HG03575 (cell line): ENCODE data around the gene UQCRQ.
"Not testable (repeated sequence)": the region's sequence is repeated elsewhere in the genome, so short reads cannot be mapped to it uniquely, and the experiment has no call there.

Source experiments
- ATAC-seq: cut with Tn5 transposase; IDR thresholded peaks from one replicate; pipeline ENCODE4 v1.9.1; 2021; ENCODE audit not compliant: unreplicated experiment, insufficient number of reproducible peaks, low FRiP score; ENCODE audit errors: extremely low read depth

The UQCRQ gene

DNA sequence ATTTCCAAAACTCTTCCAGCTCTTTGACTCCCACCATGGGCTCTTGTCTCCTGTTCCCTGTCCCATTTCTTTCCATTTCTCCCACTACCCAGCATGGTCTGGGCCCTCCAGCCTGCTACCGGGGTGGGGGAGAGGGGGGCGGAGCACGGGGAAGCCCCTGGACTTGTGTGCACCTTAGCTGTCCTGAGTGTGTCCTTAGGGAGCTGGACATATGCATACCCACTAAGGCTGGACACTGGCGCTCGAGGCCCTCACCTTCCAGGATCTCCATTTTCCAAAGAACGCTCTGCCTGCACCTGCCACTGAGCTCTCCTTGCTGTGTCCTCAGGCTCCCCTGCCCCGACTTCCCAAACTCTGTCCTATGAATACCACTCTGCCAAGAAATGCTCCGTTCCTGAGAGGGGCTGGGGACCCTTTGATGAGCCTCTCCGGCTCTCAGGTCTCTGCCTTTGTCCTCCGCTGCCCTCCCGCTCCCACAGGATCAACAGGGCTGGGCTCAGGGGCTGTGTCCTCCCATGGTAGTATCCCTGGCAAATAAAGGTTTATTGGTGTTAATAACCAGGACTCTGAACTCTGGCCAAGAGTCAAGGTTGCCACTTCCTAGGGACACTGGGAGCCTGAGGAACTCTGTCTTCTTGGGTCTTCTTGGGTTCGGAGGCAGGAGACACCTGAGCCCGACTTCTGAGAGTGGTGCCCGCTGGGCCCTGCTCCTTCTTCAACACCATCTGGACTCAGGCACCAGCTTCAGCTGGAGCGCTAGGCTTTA, 35.2 kb upstream of the UQCRQ start:
- ATAC-seq, result no peak

DNA sequence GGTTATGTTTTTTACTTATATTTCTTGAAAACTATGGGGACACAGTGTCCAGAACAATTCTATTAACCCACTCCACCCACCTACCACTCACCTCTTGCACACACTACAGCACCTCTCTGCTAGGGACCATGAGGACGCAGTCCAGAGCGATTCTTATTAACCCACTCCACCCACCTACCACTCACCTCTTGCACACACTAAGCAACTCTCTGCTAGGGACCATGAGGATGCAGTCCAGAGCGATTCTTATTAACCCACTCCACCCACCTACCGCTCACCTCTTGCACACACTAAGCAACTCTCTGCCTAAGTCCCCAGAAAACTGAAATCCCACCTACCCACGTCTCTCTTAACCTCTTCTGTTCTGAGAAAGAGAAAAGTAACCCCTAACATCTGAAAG, 33.8 kb upstream of the UQCRQ start:
- ATAC-seq, result no peak

DNA sequence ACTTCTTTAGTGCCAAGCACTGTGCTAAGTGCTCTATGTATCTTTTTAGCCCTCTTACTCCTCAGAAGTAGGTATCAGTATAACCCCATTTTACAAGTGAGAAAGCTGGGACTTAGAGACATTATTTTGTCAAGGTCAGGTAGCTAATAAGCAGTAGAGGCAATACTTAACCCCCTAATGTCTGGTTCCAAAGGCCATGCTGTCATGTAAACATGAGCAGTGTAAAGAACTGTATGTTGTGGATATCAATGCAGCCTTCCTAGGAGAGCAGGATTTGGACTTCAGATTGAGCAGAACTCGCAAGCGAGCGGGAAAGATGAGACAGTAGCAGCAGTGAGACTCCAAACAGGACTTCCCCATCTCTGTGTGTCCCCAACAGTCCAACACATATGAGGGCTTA, 32.4 kb upstream of the UQCRQ start:
- no peak for ATAC-seq

DNA sequence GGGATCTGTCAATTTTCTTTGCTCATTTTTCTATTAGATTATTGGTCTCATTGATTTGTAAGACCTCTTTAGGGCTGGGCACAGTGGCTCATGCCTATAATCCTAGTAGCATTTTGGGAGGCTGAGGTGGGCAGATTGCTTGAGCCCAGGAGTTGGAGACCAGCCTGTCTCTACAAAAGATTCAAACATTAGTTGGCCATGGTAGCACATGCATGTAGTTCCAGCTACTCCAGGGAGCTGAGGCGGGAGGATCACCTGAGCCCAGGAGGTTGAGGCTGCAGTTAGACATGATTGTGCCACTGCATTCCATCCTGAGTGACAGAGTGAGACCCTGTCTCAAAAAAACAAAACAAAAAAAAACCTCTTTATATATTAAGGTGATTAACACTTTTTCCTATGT, 29.6 kb upstream of the UQCRQ start:
- no peak for ATAC-seq

DNA sequence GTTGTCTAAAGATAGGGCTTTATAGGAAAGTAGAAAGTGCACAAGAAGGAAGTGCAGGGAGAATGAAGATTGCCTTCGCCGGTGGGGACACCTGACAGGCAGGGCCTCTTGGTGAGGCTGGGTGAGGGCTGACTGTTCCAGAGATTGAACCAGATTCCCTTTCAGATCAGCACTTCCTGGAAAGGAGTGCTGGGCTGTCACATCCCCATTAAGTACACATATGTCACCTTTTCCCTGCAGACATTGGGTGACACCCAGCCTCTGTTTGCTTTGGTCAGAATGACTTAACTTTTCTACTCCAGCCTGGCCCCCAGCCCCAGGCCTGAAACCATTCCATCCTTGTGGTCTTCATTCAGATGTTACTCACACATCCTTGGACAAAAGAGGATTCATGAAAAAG, 28.6 kb upstream of the UQCRQ start:
- ATAC-seq, result no peak

DNA sequence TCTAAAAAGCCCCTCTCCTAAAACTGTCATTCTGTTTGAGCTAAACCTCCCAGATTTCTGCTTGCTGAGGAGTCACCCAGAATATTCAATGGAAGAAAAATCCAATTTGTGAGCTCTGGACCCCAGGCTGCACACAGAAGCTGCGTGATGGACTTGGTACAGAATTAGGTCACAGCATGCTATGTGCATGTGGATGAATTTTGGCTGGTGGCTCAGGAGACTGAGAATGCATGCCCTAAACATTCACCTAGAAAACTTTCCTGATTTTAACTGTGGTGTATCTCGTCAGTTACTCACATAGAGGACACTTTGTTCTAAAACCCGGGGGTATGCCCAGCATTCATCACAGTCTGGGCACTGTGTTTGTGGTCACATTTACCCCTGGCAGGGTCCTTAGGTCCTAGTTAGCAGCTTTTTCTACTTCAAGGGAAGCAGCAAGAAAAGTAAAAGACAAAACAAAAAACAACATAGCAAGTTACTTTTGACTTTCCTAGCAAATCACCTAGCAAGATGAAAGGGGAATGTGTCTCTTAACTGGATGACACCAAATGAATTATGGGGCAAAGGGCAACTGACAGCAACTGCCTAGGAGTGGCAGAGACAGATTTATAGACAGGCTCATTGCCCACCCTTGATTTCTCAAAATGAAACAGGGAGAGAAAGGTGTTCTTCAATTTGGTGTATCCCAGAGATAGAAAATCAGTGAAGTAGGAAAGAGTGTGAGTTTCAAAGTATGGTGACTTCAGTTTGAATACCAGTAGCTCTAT, 27.7 kb upstream of the UQCRQ start:
- ATAC-seq, result no peak

DNA sequence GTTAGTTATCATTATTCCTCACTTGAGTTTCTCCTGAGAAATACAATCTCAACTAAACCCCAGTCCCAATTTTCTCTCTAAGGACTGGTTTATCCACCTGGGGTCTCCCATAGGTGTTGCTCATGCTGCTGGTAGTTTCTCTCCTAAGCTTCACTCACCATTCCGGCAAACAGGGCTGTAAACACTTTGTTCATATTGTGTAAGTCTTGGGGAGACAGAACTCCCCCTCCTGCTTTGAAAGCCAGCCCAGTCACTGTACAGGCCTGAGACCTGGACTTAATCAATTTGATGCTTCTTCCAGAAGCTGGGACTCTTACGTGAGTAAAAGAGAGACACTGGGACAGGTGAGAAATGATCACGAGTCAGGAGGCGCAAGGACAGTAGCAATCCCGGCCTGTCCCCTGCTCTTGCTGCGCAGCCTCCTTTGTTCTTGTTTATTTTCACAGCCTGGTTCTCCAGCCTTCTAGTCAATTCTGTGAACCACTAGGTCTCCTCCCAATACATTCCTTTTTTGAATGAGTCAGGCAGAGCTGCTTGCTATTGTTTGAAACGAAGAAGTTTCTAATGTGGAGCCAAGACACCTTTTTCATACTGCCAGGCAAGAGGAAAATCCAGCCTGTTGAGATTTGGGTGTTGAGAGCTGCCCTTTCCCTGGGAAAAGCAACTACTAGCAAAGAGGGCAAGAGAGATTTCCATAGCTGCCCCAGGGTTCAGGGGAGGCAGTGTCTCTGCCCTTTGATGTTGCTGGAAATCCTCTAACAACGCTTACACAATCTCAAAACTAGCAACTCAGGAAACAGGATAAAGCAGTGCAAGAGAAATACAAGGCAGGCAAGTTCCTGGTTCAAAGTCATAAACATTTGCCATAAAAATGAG, 26.8 kb upstream of the UQCRQ start:
- no peak for ATAC-seq

DNA sequence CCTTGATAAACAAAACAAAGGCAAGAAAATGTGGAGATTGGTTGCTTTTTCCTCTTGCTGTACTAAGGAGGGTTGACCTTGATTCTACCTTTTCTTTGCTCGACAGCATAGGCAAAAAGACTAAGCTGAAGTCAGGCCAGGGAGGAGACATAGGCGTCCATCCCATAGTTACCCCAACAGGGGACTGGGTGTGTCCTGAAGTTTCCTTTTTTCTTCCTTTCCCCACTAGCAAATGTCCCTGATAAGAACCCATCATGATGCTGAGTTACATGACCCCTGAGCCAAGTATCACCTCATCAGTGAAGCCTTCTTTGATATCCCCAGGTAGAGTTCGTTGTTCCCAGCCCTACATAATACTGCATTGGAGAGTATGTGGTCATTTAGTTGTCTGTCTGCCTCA, 26.1 kb upstream of the UQCRQ start:
- ATAC-seq, result no peak

DNA sequence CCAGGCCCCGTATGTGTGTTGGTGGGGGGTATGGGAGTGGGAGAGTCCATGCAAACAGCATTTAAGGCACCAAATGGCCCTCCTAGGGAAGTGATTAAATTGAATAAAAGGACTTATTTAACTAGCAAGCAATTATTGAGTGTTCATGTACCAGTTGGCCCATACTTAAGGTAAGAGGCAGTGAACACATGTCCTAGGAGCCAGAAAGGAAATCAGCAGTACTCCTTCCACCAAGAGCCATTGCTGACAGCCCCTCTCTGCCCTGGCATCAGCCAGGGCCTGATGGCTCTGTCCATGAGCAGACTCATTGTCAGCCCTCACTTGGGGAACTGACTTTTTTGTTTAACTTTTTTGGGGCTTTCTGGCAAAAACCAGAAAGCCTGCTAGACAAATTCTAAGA, 25.5 kb upstream of the UQCRQ start:
- no peak for ATAC-seq

DNA sequence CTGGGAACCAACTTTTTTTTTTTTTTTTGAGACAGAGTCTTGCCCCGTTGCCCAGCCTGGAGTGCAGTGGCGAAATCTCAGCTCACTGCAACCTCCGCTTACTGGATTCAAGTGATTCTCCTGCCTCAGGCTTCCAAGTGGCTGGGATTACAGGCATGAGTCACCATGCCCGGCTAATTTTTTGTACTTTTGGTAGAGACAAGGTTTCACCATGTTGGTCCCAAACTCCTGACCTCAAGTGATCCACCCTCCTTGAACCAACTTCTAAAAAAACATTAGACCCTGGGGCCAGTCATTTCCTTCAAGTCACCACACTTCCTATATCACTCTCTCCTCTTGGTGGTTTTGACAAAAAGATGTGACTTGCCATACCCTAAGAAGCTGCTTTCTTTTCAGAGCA, 25.1 kb upstream of the UQCRQ start:
- no peak for ATAC-seq

DNA sequence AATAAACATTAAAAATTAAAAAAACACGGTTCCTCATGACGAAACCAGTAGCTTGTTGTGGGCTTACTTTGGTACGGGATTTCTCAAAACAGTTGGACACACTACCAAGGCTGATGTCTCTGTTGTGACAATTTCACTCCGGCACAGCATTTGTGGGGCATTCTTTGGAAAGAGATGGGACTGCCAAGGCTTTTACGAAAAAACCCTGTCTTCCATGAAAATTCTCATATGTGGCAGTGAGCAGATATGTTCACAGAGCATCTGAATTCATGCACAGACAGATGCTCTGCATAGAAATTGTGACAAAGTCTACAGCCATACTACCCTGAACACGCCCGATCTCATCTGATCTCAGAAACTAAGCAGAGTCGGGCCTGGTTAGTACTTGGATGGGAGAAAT, 18.2 kb upstream of the UQCRQ start:
- no peak for ATAC-seq

DNA sequence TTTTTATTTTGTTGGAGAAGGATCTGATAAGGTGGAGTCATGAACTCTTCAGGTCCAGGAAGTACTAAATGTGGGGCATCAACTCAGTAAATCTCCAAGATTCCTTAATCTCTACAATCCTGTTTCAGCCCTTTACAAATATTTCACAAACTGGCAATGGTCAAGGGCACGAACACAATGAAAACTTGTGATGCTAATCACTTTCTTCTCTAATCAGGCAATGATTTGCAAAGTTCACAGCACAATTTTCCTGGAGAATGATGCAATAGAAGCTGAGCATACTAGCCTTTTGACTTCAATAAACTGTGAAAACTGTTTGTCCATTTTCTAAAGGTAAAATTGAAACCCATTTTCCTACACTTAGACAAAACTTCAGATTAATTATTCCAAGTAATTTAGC, 17.1 kb upstream of the UQCRQ start:
- no peak for ATAC-seq

DNA sequence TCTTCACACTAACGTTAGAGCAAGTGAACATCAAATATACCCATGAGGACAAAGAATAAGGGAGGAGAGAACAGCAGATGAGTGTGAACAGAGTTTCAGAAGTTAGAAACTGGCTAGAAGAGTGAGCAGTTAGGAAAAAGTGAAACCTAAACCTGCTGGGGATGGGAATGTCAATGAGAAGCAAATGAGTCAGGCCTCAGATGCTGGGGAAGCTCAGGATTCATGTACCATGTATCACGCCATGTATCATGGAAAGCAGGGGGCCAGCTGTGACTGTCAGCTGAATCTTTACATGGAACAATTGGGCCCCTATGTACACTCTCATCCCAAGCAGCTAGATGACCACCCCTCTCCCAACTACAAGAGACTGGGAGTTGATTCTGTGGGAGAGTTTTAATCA, 16.4 kb upstream of the UQCRQ start:
- no peak for ATAC-seq

DNA sequence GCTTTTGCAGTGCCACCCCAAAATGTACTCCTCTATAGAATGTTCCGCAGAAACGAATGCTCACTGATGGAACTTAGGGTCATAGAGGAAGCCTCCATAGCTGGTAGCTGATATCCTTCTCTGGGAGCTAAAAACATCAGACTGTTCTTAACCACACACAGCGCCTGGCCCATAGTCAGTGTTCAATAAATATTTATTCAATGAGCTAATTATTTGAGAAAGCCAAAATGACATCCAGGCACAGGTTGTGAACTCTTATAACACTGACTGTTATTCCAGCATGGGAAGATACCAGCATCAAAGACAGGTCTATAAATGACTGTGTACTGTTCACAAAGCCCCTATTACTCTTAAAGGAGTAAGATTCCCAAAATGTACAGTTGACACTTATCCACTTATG, 13.1 kb upstream of the UQCRQ start:
- ATAC-seq, result no peak

DNA sequence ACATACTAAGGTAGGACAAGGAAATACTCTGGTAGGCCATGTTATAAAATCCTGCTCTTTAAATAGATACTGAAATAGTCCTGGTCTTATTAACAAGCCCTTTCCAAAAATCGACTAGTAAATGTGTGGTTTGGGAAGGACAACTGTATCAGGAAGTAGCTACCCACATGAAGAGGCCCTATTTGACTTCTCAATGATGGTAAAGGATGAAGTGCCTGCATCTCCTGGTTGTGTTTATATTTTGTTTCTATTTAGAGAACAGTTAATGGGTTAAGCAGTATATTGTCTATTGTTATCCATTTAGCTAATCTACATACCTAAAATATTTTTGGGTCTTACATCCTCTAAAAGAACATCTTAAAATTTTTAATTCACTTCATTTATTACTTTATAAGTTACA, 12.7 kb upstream of the UQCRQ start:
- no peak for ATAC-seq

DNA sequence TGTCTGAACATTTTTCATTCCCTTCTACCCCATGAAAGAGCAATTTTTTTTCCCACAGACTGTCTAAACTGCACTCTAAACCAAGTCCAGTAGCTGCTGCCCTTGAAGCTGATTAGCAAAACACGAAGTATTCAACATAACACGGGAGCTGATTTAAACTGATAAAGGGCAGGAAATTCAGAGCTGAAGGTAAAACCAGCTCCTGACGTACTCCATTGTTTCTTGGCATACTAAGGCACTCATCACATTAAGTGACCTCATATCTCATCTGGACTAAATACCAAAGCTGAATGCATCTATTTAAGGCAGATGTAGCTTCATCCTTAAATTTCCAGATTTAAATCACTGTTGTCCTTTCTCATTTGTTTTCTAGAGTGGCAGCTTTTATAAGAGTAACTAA, 12.1 kb upstream of the UQCRQ start:
- no peak for ATAC-seq

DNA sequence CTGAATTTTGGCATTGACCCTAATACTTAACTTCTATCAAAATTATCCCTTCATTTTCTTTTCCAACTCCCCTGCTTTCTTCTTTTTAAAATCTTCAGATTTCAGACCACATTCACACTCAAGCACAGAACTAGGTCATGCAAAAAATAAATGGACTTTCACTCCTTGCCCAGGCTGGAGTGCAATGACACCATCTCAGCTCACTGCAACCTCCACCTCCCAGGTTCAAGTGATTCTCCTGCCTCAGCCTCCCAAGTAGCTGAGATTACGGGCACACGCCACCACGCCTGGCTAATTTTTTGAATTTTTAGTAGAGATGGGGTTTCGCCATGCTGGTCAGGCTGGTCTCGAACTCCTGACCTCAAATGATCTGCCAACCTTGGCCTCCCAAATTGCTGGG, 11.4 kb upstream of the UQCRQ start:
- not testable (repeated sequence) for ATAC-seq

DNA sequence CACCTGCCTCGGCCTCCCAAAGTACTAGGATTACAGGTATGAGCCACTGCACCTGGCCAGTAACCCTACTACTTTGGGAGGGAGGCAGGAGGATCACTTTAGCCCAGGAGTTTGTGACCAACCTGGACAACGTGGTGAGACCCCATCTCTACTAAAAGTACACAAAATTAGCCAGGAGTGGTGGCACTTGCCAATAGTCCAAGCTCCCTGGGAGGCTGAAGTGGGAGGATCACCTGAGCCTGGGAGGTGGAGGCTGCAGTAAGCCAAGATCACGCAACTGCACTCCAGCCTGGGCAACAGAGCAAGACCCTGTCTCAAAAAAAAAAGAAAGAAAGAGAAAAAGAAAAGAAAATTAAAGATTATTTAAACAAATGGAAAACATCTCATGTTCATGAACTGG, 10.4 kb upstream of the UQCRQ start:
- ATAC-seq, result no peak

DNA sequence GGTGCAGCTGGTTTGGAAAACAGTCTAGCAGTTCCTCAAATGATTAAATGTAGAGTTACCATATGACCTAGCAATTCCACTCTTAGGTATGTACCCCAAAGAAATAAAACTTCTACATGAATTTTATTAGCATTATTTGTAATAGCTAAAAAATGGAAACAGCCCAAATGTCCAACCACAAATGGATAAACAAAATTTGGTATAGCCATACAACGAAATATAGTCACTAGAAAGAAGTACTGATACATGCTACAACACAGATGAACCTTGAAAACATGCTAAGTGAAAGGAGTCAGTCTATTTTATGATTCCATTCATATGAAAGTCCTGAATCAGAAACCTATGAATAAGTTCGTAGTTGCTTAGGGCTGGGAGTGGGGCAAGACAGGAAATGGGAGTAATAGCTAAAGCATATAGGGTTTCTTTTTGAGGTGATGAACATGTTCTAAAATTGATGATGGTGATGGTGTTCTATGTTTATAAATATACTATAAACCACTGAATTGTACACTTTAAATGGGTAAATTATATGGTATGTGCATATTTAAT, 6.5 kb upstream of the UQCRQ start:
- ATAC-seq, result no peak

DNA sequence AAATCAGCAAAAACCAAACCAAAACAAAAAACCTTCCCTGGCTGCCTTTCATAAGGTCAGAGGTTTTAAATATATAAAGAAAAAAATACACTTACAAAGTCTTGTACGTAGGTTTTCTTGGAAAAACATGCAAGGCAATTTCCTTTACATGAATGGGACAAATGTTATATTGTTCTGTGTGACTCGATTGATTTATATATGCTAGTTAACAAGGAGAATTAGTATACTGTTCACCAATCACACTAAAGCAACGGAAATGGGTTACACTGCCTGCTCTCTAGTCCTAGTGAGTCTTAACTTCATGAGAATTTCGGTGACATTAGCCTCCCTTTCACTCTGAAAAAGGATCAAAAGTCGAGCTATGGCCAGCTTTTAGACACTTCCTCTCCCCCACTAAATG, 5.7 kb upstream of the UQCRQ start:
- ATAC-seq, result no peak
